GM23338 (cell line): Measurements from ENCODE around the gene TEX29.

ENCODE experiments used
- CTCF ChIP-seq, 2 experiments: fragments of 200-600 bp in 1 of 2; sonication (generic) in 1 of 2; conservative IDR thresholded peaks; 2 replicates each; pipeline versions ENCODE4 v1.5.1 to v1.6.1; 2016 to 2017; ENCODE audit warnings: antibody characterized with exemption in 2 of 2, low read depth in 2 of 2, mild to moderate bottlenecking in 2 of 2, moderate library complexity in 1 of 2
- EZH2 ChIP-seq: fragments of 200-600 bp; sonication (generic); IDR thresholded peaks from one replicate; pipeline ENCODE4 v1.8.0; 2017; ENCODE audit warnings: antibody characterized with exemption, mild to moderate bottlenecking, low read depth; ENCODE audit not compliant: unreplicated experiment
- JUNB ChIP-seq: IDR thresholded peaks from one replicate; pipeline ENCODE4 v1.6.1; 2016; ENCODE audit warnings: antibody characterized with exemption; ENCODE audit not compliant: unreplicated experiment
- POLR2AphosphoS5 ChIP-seq: IDR thresholded peaks from 2 replicates; pipeline ENCODE4 v1.6.1; 2016; ENCODE audit warnings: antibody characterized with exemption, low read depth
- REST ChIP-seq: IDR thresholded peaks from one replicate; pipeline ENCODE4 v1.6.1; 2018; ENCODE audit warnings: antibody characterized with exemption; ENCODE audit not compliant: unreplicated experiment

- TF ChIP-seq CTCF (conservative IDR thresholded peaks at IDR 0.05; ENCODE audit: low read depth in 2 of 2) = no peak
- no peak for TF ChIP-seq REST
- no peak for TF ChIP-seq EZH2
- no peak for TF ChIP-seq POLR2AphosphoS5
- no peak for TF ChIP-seq JUNB
Measured at GRCh38 chr13:111347438-111347837, 27.0 kb downstream of the TEX29 start.
